K562 (cell line): Measurements from ENCODE around the gene MYBPHL. TPM values are rescaled to one million over a fixed set of nuclear protein-coding genes. Genes with fewer than 3 reads are reported as not detected.

Source experiments
- ARHGAP35 ChIP-seq: fragments of 450-650 bp; IDR thresholded peaks from 2 replicates; pipeline ENCODE4 v1.6.1; 2018; ENCODE audit not compliant: partially characterized antibody
- BRD9 ChIP-seq: fragments of 450-650 bp; IDR thresholded peaks from 2 replicates; pipeline ENCODE4 v1.6.1; 2018; ENCODE audit warnings: low read depth; ENCODE audit not compliant: partially characterized antibody
- CAMTA2 ChIP-seq: fragments of 250-450 bp; sonication (Bioruptor Pico); conservative IDR thresholded peaks from 2 replicates; pipeline ENCODE4 v1.5.1; 2022
- ELF2 ChIP-seq: fragments of 250-450 bp; sonication (Bioruptor Pico); IDR thresholded peaks from 2 replicates; pipeline ENCODE4 v1.5.0; 2021; ENCODE audit warnings: mild to moderate bottlenecking
- FOSL1 ChIP-seq: fragments of 200-800 bp; sonication (Bioruptor generic); conservative IDR thresholded peaks from 2 replicates; pipeline ENCODE4 v1.6.1; 2016; ENCODE audit warnings: missing genetic modification characterization, missing compliant biosample characterization
- HDAC2 ChIP-seq: fragments of 450-650 bp; IDR thresholded peaks from 2 replicates; pipeline ENCODE4 v1.6.1; 2016; ENCODE audit warnings: mild to moderate bottlenecking
- HDAC8 ChIP-seq: fragments of 450-650 bp; IDR thresholded peaks from 2 replicates; pipeline ENCODE4 v1.6.1; 2016; ENCODE audit warnings: mild to moderate bottlenecking, missing genetic modification characterization, moderate library complexity, missing compliant biosample characterization
- IRF9 ChIP-seq: fragments of 450-650 bp; IDR thresholded peaks from 2 replicates; pipeline ENCODE4 v1.6.1; 2016; ENCODE audit warnings: missing biosample characterization, missing genetic modification characterization
- KDM2B ChIP-seq: fragments of 250-450 bp; sonication (Bioruptor Pico); IDR thresholded peaks from 2 replicates; pipeline ENCODE4 v1.8.0; 2021; ENCODE audit warnings: mild to moderate bottlenecking, moderate library complexity
- LCOR ChIP-seq: sonication (generic); formaldehyde crosslinking; IDR thresholded peaks from 2 replicates; pipeline ENCODE4 v1.8.0; 2022; ENCODE audit warnings: mild to moderate bottlenecking, missing genetic modification reagents
- MEF2A ChIP-seq: IDR thresholded peaks from 2 replicates; pipeline ENCODE4 v1.6.1; 2011; ENCODE audit warnings: low read depth, mild to moderate bottlenecking, low read length, moderate library complexity; ENCODE audit not compliant: control insufficient read depth
- PTRF ChIP-seq: fragments of 450-650 bp; IDR thresholded peaks from 2 replicates; pipeline ENCODE4 v1.6.1; 2016; ENCODE audit warnings: mild to moderate bottlenecking, missing genetic modification characterization, missing compliant biosample characterization
- RCOR1 ChIP-seq, 2 experiments: IDR thresholded peaks; 2 replicates each; pipeline ENCODE4 v1.6.1; 2012; ENCODE audit warnings: low read depth in 2 of 2, low read length in 2 of 2, borderline replicate concordance in 1 of 2, improper control_type of control experiment in 1 of 2
- SIN3B ChIP-seq: fragments of 450-650 bp; IDR thresholded peaks from 2 replicates; pipeline ENCODE4 v1.6.1; 2017; ENCODE audit warnings: low read depth, mild to moderate bottlenecking, moderate library complexity
- THRAP3 ChIP-seq: fragments of 450-650 bp; IDR thresholded peaks from 2 replicates; pipeline ENCODE4 v1.6.1; 2016; ENCODE audit warnings: mild to moderate bottlenecking, inconsistent platforms, borderline replicate concordance
- TRIM25 ChIP-seq: fragments of 450-650 bp; IDR thresholded peaks from 2 replicates; pipeline ENCODE4 v1.7.0; 2016; ENCODE audit warnings: borderline replicate concordance
- ZBTB9 ChIP-seq: fragments of 450-650 bp; formaldehyde crosslinking; IDR thresholded peaks from 2 replicates; pipeline ENCODE4 v1.4.0; 2020; ENCODE audit warnings: mild to moderate bottlenecking, moderate library complexity
- ZKSCAN1 ChIP-seq: fragments of 150-350 bp; IDR thresholded peaks from 2 replicates; pipeline ENCODE4 v1.6.1; 2016; ENCODE audit warnings: low read depth, low read length
- ZNF134 ChIP-seq: fragments of 250-450 bp; sonication (Bioruptor Pico); conservative IDR thresholded peaks from 2 replicates; pipeline ENCODE4 v1.4.0; 2020
- ZNF184 ChIP-seq: sonication (generic); formaldehyde crosslinking; IDR thresholded peaks from 2 replicates; pipeline ENCODE4 v1.5.0; 2020; ENCODE audit warnings: missing genetic modification reagents
- ZNF239 ChIP-seq: fragments of 250-450 bp; sonication (Bioruptor Pico); IDR thresholded peaks from 2 replicates; pipeline ENCODE4 v1.4.0; 2020; ENCODE audit warnings: mild to moderate bottlenecking
- ZNF253 ChIP-seq: fragments of 250-450 bp; sonication (Bioruptor Pico); conservative IDR thresholded peaks from 2 replicates; pipeline ENCODE4 v1.6.1; 2021; ENCODE audit warnings: mild to moderate bottlenecking
- ZNF280A ChIP-seq: fragments of 450-650 bp; IDR thresholded peaks from 2 replicates; pipeline ENCODE4 v1.6.1; 2018; ENCODE audit warnings: mild to moderate bottlenecking, low read depth; ENCODE audit not compliant: partially characterized antibody
- ZNF354B ChIP-seq: fragments of 250-450 bp; sonication (Bioruptor Pico); IDR thresholded peaks from 2 replicates; pipeline ENCODE4 v1.4.0; 2020
- ZNF384 ChIP-seq: IDR thresholded peaks from 2 replicates; pipeline ENCODE4 v1.6.1; 2012; ENCODE audit warnings: low read depth, low read length, improper control_type of control experiment
- ZNF699 ChIP-seq: fragments of 250-450 bp; sonication (Bioruptor Pico); IDR thresholded peaks from 2 replicates; pipeline ENCODE4 v1.8.0; 2021; ENCODE audit warnings: mild to moderate bottlenecking, moderate library complexity; ENCODE audit not compliant: insufficient replicate concordance
- ZNF717 ChIP-seq: fragments of 250-450 bp; sonication (Bioruptor Pico); IDR thresholded peaks from 2 replicates; pipeline ENCODE4 v1.5.0; 2021
- polyA plus RNA-seq, 8 experiments: library from polyadenylated mRNA; depleted of rRNA in 4 of 8; stranded (reverse) in 5 of 8; unstranded in 3 of 8; fragments of >200 nt; fragmentation: Nextera tagmentation in 2 of 8; fragmentation: Illumina TruSeq in 1 of 8; extraction: Ambion mirVana in 2 of 8; extraction: Trizol in 1 of 8; gene quantifications; 2 replicates each; pipeline versions ENCODE4 v1.2.1 to v1.2.3, GENCODE V29; 2011 to 2014; ENCODE audit warnings: inconsistent platforms in 1 of 8, missing spikeins in 1 of 8
- total RNA-seq, 7 experiments: library from RNA; depleted of rRNA in 6 of 7; stranded (reverse); fragments of >200 nt in 6 of 7; fragmentation: Illumina TruSeq in 2 of 7; extraction: Trizol in 2 of 7; gene quantifications; 2 replicates each; pipeline versions ENCODE4 v1.2.1 to v1.2.3, GENCODE V29; 2011 to 2021; ENCODE audit warnings: low replicate concordance in 1 of 7

The MYBPHL gene
- total and polyA plus RNA-seq, 9 of the 15 experiments (the other 6 are each of a cell fraction or from before 2014, with no cell fraction given): 0.20 to 1.9 (median 0.33) TPM

- TF ChIP-seq ZNF717 (no peak), ZNF699 (CRISPR knock-in tag) (no peak), ZNF354B (CRISPR knock-in tag) (no peak), MEF2A (no peak), SIN3B (no peak), ZNF184 (CRISPR knock-in tag) (no peak), HDAC2 (no peak), ZKSCAN1 (no peak), IRF9 (tag) (no peak), ZBTB9 (peak; percentile 47; the same call in 1 of the 2 replicates), BRD9 (no peak), CAMTA2 (CRISPR knock-in tag) (no peak), ZNF384 (no peak), PTRF (no peak), ZNF239 (CRISPR knock-in tag) (no peak; the same call in 1 of the 2 replicates), ZNF134 (CRISPR knock-in tag) (no peak), RCOR1 (IDR thresholded peaks at IDR 0.05; ENCODE audit: borderline replicate concordance in 1 of 2, low read depth in 2 of 2, low read length in 2 of 2) (0 out of 4 replicates have a peak, but pooled peaks of 1 of the 2 experiments have one; percentile 23), LCOR (CRISPR knock-in tag) (no peak), THRAP3 (no peak), ZNF253 (CRISPR knock-in tag) (no peak), ELF2 (CRISPR knock-in tag) (0 out of 2 replicates have a peak, but pooled peaks have one; percentile 52), FOSL1 (tag) (no peak), HDAC8 (0 out of 2 replicates have a peak, but pooled peaks have one; percentile 57), ZNF280A (no peak), KDM2B (CRISPR knock-in tag) (no peak), TRIM25 (no peak), ARHGAP35 (no peak)
Measured at GRCh38 chr1:109290998-109291397, 15.8 kb downstream of the MYBPHL start (continued).
